Endometrium (tissue), 2 donors: Measurements from ENCODE around the gene ANXA7.
"Not testable (repeated sequence)": the region's sequence is repeated elsewhere in the genome, so short reads cannot be mapped to it uniquely, and the experiment has no call there.

ENCODE experiments used
- FAIRE-seq: peaks from 2 replicates; lab custom pipeline; 2012; peaks lifted over from hg19 to GRCh38; lab: Jason Lieb, UNC
- donor health status: control.
- donor health status: control.

ANXA7 gene

DNA sequence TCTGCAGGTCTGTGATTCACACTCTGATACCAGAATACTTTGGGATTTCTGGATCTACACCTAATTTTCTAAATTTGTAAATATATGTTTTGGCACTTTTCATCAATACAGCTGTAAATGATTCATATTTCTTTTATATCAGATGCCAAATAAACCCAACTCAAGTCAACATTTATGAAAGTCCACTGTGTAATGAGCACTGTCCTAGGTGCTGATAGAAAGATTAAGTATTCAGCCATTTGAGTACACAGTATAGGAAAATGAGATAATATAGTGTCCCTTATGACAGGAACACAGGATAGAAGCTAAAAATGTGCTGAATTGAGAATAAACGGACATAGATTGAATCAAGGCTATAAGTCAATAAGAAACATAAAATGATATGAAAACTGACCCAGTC lies 6.4 kb downstream of the ANXA7 start:
- FAIRE-seq, result no peak

DNA sequence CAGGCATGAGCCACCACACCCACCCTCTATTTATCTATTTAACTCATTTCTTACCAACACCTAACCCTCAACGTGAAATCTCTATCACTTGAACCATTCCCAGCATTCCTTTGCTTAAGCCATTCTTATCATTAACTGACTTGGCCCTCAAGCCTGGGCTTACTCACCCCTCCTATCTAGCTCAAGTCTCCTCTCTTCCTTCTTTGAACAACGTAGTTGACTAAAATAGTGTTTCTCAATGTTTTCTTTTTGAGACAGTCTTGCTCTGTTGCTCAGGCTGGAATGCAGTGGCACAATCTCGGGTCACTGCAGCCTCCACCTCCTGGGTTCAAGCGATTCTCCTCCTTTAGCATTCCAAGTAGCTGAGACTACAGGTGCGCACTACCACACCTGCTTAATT lies 7.0 kb downstream of the ANXA7 start:
- FAIRE-seq, result no peak

DNA sequence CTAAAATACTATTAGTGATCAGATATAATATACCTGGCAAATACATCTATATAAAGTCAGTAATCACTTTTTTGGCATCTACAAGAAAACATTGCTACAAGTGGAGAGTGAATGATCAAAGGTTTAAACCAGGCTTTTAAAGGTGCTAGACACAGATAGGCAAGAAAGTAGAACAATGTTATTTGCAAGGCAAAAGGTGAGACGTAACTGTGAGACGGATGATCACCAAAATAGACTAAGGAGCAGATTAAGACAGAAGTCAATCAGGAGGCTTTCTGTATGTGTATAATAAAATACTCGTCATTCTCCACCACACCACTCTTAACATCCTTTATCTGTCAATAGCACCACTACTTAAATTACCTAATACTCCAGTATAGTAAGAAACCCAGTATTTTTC lies 8.3 kb downstream of the ANXA7 start:
- no peak for FAIRE-seq

DNA sequence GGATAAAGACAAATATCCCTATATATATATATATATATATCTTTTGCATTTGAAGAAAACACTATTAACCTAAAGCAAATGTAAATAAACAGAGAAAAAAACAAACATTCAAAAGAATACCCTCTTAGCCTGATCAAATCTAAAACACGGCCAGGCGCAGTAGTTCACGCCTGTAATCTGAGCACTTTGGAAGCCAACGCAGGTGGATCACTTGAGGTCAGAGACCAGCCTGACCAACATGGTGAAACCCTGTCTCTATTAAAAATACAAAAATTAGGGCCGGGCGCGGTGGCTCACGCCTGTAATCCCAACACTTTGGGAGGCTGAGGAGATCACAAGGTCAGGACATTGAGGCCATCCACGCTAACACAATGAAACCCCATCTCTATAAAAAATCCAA lies 9.2 kb downstream of the ANXA7 start:
- FAIRE-seq, result no peak

DNA sequence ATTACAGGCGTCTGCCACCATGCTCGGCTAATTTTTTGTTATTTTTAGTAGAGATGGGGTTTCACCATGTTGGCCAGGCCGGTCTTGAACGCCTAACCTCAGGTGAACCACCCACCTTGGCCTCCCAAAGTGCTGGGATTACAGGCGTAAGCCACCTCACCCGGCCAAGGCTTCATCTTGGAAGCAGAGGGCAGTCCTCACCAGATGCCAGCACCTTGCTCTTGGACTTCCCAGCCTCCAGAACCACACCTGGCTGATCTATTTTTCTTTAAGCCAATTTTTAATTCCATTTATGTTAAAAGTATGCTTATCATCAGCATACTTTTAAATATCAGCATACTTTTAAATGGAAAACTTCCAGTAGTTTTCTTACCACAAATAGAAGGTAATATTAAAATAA lies 12.2 kb downstream of the ANXA7 start:
- FAIRE-seq, result no peak

DNA sequence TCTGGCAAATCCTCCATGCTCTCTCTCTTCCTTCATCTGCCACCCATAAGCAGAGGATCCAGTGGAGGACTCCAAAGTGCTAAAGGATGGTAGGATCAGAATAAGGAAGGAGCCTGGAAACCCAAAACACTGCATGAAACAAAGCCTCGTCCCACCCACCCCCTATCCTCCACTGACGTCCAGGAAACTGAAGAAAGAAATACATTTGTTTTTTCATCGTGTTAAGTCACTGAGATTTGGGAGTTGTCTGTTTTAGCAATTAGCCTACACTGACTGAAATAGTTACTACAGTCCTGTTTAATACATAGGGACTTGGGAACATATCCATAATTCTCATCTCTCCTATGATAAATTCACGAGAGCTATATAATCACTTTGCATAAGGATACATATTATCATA lies 14.8 kb downstream of the ANXA7 start:
- FAIRE-seq, result no peak

DNA sequence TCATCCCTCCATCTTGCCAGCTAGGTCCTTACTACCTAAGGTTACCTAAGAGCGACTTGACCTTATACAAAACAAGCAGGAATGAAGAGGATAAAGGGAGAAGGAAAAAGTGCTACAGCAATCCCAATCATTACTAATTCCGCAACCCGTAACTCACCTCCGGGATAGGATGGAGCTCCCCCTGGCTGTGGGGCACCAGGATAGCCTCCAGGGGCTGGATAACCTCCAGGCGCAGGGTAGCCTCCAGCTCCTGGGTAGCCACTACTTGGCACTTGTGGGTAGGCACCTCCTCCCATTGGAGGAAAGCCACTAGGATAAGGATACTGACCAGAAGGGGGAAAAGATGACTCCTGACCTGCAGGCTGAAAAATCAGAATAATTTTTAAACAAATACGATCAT lies 15.8 kb downstream of the ANXA7 start:
- FAIRE-seq, result no peak

DNA sequence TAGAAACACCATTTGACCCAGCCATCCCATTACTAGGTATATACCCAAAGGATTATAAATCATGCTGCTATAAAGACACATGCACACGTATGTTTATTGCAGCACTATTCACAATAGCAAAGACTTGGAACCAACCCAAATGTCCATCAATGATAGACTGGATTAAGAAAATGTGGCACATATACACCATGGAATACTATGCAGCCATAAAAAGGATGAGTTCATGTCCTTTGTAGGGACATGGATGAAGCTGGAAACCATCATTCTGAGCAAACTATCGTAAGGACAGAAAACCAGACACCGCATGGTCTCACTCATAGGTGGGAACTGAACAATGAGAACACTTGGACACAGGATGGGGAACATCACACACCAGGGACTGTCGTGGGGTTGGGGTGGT lies 19.5 kb downstream of the ANXA7 start:
- not testable (repeated sequence) for FAIRE-seq

DNA sequence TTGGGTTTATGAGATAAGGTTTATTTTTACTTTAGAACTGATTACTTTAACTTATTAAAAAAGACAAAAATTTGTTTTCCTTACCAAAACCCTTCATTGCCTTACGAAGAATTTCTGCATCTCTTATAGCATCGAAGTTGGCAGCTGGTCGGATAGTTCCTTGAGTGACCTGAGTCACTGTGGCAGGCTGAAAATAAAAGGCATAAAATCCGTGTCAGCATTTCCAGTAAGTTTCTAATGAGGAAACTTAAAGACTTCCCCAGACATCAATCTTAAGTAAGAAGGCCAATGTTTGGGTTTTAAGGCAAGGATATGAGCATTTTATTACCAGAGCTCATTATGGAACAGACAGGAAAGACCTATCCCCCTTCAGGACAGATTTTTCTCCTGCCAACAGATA lies 25.6 kb downstream of the ANXA7 start:
- FAIRE-seq, result no peak

DNA sequence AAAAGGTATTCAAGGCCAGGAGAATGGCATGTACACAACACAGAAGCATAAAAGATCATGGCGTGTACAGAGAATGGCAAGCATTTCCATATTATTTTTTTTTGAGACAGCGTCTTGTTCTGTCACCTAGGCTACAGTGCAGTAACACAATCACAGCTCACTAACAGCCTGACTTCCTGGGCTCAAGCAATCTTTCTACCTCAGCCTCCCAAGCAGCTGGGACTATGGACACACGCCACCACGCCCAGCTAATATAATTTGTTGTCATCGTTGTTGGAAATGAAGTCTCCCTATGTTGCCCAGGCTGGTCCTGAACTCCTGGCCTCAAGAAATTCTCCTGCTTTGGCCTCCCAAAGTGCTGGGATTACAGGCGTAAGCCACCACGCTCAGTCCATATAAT lies 27.3 kb downstream of the ANXA7 start:
- FAIRE-seq, result no peak

DNA sequence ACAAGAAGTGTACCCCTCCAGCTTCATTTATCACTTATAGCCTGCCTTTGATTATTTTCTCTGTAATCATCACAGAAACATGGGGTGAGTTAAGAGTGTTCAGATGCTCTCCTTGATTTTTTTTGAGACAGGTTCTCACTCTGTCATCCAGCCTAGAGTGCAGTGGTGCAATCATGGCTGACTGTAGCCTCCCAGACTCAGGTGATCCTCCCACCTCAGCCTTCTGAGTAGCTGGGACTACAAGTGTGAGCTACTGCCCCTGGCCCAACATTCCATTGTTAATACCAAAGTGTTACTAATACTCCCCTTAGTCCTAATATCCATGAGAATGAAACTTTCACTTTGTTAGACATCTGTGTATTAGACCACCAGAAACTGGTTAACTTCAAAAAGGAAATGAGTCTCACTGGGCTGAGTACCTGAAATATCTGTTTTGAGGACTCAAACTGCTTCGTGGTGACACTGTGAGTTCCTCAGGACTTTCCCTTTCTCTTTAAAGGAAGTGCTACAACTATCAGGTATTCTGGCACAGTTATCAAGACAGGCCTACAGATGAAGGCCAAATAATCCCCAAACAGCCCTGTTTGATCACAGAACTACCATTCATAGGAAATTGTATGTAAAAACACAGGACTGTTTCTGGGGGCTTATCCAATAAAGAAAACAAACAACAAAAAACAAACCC lies 34.7 kb downstream of the ANXA7 start:
- FAIRE-seq, result no peak

DNA sequence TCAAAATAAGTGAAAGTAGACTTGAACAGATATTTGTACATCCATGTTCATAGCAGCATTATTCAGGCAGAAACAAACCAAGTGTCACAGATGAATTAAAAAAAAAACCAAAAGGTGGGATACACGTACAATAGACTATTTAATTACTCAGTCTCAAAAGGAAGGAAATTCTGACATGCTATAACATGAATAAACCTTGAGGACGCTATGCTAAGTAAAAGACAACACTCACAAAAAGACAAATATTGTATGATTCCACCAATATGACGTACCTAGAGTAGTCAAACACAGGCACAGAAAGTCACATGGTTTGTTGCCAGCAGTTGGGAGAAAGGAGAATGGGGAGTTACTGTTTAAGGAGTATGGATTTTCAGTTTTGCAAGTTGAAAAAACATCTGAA lies 37.2 kb downstream of the ANXA7 start:
- FAIRE-seq, result no peak

DNA sequence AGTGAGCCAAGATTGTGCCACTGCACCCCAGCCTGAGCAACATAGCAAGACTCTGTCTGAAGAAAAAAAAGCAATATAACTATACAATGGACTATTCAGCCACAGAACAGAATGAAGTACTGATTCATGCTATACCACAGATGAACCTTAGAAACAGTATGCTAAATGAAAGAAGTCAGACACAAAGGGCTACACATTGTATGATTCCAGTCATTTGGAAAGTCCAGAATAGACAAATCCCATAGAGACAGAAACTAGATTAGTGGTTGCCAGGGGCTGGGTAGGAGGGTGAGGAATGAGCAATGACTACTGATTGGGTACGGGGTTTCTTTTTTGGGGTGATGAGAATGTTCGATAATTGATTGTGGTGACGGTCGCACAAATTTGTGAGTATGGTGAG lies 45.6 kb downstream of the ANXA7 start:
- FAIRE-seq, result no peak

DNA sequence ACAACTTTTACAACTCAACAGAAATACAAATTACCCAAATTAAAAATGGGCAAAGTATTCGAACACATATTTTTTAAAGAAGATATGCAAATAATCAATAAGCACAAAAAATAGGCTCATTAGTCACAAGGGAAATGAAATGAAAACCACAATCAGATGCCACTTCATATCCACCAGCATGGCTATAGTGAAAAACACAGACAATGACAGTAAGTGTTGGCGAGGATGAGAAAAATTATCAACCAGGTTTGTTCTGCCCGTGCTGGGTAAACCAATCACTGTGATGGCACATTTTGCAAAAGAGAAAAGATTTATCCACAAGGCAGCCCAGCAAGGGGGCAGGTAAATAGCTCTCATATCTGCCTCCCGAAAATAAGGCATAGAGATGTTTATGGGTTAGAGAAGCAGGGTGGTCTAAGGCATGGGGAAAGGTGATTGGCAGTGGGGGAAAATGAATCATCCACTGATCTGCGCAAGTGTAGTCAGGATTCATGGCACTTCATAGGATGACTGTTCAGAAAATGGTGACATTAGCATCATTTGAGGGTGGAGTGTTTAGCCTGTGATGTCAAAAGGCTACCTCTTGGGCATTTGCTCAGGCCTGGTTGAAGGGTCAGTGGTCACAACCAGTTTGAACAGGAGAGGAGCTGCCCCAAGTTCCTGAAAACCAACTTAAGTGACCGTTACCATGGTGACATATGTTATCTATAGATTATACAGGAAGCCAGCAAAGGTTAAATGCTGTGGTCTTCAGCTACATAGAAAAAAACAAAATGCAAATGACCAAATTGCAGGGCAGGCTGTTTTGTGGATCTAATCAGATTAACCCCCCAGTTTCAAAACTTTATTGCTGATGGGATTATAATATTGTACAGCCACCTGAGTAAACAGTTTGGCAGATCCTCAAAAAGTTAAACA lies 47.2 kb downstream of the ANXA7 start:
- no peak for FAIRE-seq

DNA sequence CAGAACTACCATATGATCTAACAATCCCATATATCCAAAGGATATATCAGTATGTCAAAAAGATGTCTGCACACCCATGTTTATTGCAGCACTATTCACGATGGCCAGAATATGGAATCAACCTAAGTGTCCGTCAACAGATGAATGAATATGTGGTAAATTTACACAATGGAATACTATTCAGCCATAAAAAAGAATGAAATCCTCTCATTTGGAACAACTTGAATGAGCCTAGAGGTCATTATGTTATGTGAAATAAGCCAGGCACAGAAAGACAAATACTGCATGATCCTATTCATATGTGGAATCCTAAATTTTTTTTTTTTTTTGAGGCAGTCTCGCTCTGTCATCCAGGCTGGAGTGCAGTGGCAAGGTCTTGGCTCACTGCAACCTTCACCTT lies 48.9 kb downstream of the ANXA7 start:
- FAIRE-seq, result no peak

DNA sequence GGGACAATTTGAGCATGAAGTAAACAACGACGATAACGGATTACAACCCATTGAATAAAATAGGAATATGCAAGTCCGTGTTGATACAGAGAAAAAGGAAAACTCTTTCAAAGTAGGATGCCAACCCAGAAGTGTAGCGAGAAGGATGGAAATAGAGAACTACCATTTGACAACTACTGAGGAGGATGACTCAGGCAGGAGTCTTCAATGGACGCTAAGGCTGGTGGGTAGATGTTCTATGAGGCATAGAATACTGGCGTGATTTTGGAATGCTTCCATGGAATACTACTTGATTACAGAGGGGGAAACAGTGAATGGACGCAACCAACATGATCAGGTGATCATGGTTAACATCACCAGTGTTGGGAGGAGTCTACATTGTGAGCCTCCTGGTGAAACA lies 54.4 kb downstream of the ANXA7 start:
- FAIRE-seq, result no peak

DNA sequence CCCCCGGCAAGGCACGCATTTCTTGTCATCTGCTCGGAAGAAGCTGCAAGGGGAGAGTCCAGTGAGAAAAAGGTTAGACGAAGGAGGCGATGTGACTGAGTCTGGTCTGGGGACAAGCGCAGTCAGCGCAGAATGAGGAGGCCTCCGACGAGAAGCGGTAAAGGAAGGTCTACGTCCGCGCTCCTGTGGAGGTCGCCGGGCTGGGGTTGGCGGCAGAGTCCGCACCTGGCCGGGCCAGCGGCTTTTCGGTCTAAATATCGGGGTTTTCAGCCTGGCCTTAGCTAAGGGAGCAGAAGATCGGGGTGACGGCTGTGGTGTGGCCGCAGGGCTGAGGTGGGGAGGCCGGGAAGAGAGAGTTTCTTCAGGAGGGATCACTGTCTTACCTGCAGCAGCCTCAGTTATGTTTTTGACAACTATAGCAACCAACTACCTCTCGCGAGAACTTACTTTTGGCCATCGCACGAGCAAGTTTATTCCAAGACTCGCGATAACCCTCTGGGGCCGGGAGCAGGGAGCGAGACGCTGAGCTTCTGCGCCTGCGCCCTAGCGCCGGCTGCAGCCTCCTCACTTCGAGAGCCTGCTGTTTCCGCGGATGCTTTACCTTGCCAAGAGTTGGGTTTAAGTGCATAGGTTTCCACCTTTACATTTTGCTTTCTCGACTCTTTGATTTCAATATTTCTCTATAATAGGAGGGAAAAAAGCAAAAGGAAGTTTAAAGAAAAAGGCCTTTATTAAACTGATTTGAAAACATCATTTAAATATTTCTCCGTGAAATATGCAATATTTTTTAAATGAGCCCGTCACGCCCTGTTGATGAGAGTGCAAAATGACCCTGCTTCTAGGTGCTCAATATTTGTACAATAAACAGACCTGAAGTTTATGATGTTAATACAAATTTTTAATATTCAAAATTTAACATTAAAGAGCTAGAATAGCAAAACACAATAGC lies 55.3 kb downstream of the ANXA7 start, which contains the start of gene CFAP70:
Gene CFAP70, minus strand, starts transcription at position 534 of the 949 bp plus-strand sequence. CDS start 4,068 bp downstream, outside the sequence.
- peak; percentile 91 for FAIRE-seq

DNA sequence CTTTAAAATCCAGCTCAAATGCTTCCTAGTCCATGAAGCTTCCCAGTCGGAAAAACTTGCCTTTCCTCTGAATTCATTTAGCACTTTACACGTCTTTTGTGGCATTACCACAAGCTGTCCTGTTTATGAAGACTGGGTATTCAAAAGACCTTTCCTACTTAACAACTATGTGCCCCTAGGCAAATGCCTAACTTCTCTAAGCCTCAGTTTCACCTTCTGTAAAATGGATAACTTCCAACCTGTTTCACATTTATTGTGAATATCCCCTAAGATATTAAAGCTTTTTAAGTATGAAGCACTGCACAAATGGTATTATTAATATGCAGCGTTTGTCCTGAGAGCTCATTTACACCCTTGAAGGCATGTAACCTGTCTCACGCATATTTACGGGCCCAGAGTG lies 56.0 kb downstream of the ANXA7 start:
- no peak for FAIRE-seq

DNA sequence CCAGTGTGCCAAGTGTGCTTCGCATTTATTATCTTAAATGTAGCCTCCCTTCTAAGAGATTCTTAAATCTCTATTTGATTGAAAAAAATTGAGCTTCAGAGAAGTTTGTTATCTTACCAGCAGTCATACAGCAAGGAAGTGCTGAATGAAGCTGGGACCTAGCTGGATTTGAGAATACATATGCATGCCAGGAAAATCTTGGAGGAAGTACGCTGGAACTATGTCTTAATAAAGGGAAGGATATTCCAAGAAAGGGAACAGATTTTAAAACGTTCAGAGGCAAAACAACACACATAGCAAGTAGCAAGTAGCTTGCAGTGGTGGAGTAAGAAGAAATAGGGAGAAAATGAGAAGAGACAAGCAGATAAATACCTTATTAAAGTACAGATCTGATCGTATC lies 56.7 kb downstream of the ANXA7 start:
- FAIRE-seq, result no peak

DNA sequence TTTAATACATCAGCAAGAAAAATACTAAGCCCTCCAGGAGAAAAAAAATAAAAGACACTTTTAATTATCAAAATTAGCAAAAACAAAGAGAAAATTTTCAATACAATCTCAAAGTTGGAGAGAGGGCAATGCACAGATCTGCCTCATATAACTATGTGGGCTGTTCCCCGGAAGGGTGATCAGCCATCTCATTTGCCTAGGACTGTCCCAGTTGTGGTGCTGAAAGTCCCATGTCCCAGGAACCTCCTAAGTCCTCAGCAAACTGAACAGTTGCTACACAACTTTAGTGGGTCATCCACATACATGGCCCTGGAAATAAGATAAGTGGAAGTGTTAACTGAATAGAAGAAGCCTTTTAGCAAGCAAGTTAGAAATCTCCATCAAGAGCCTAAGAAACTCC lies 69.6 kb downstream of the ANXA7 start:
- no peak for FAIRE-seq

DNA sequence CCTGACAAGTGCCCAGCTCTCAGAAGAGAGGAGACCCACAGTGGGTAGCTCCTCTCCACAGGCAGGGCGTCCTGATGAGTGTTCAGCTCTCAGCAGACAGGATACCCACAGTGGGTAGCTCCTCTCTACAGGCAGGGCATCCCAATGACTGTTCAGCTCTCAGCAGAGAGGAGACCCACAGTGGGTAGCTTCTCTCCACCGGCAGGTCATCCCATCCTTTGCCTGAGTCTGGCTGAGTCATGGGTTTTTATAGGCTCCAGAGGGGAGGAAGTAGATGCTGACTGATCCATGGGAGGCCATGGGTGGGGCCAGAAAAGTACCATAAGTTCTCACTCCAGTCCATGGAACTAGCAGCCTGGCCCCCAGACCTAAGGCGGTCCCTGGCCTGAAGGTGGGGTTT lies 73.7 kb downstream of the ANXA7 start:
- no peak for FAIRE-seq

DNA sequence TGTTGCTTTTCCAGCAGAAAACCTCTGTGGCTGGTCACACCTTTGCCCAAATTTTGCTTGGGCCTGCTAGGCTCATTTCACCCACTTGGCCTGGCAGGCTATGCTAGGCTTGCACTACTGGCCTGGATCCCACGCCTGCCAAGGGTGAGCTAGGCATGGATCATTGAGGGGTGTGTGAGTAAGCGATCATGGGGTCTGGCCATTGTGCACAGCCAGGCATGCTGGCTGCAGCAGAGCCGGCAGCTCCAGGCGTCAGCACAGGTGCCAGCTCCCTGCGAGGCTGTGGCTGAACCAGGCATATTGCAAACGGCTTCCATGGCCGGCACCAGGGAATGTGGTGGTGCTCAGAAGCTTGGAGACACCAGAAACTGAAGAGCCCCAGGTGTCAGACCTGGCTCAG lies 74.4 kb downstream of the ANXA7 start:
- no peak for FAIRE-seq
